ENCODE data around the gene TRIM54.
"Not testable (repeated sequence)": the region's sequence is repeated elsewhere in the genome, so short reads cannot be mapped to it uniquely, and the experiment has no call there.

Gene TRIM54

GRCh38 chr2:27316655-27317412 lies 34.6 kb downstream of the TRIM54 start:
- no peak for DNase-seq

- DNase-seq, result not testable (repeated sequence)
Measured at GRCh38 chr2:27319839-27320238, 37.6 kb downstream of the TRIM54 start.

GRCh38 chr2:27320958-27321543 lies 38.8 kb downstream of the TRIM54 start:
- no peak for DNase-seq

GRCh38 chr2:27322301-27322765 lies 40.1 kb downstream of the TRIM54 start:
- DNase-seq, result peak; percentile 36

DNA sequence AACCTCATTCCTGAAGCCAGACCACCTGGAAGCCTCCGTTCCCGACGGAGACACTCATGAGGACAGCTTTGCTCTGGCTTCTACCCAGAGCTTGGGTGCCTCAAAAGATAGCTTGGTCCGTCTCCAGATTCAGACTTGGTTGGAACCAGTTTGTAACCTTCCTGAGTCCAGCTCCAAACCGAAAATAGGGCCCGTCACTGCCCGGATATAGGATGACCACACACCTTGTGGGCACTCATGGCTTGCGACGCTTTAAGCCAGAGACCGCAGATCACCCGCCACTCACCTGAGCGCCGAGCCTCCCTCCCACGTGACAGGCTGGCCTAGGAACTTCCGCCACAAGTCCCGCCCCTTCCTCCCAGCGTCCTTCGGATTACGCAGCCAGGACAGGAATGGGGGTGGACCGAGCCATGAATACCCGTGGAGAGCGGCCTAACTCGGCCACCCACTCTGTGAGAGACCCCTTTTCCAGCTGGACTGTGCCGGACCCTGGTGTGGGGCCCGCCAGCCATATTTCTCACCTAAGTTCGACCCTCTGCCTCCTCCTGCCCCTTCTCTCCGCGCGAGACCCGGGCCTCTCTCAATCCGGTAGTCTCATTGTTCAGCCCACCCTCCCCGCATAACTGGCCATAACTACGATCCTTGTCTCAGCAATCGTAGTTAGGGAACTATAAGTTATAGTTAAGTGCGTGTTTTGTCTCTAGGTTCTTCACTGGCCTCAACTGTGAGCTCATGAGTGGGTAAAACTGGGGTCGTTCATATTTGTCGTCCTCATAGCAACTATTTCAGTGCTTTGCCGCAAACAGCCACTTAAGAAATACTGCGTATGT lies 40.8 kb downstream of the TRIM54 start, which contains the start of gene MPV17:
TSS of gene MPV17 (minus strand) at position 332 of the 830 bp plus-strand sequence. CDS start 580 bp downstream, outside the sequence.
- peak; percentile 92 for DNase-seq

DNA sequence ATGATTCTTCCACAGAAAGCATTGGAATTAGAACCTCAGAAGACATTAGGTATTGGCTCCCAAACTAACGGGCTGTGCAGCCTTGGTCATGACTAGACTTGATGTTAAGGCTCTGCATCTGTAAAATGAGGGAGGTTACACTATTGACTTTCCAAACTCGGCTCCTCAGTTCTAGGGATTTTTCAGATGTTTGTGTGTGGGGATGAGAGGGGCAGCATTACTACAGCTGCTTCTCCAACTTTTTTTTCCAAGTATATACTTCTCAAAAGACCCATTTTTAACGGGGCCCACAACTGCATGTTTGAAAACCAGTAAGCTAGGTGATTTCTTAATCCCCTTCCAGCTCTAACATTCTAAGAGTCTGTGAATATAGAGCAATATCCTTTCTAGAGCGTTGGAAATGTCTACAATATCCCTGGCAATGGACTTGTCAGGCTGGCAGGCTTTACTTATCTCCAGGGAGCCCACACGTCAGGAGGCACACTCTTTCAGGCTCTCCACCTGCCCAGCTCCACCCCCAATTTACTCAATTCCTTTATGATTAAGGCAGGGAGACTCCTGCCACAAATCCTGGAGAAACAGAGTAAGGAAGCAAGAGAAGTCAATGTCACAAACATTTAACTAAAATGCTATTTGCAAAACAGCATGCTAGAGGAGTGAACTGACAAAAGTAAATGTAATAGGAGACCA lies 41.5 kb downstream of the TRIM54 start:
- DNase-seq, result no peak

GRCh38 chr2:27324720-27325119 lies 42.5 kb downstream of the TRIM54 start:
- no peak for DNase-seq

- DNase-seq, result no peak
Measured at GRCh38 chr2:27335311-27335710, 53.1 kb downstream of the TRIM54 start.

DNA sequence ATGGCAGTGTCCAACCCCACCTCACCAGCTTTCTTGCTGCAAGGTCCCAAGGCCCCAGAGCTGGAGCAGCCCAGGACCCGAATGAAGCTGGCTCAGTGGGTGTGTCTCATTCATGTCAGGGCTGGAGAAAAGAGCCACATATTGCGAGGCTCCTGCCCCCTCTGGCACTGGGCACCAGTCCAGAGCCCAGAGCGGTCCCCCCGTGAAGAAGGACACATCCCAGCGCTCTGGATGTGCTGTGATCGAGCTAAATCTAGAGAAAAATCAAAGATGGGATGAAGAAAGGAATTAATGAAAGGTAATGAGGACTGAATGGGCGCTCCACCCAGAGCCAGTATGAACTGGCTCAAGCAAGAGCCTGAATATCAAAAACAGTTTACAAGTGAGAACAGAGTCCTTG lies 53.9 kb downstream of the TRIM54 start:
- no peak for DNase-seq

- no peak for DNase-seq
Measured at GRCh38 chr2:27347641-27348040, 65.4 kb downstream of the TRIM54 start.

GRCh38 chr2:27350106-27350693 lies 68.0 kb downstream of the TRIM54 start:
- no peak for DNase-seq

- no peak for DNase-seq
Measured at GRCh38 chr2:27351802-27352598, 69.8 kb downstream of the TRIM54 start.

DNA sequence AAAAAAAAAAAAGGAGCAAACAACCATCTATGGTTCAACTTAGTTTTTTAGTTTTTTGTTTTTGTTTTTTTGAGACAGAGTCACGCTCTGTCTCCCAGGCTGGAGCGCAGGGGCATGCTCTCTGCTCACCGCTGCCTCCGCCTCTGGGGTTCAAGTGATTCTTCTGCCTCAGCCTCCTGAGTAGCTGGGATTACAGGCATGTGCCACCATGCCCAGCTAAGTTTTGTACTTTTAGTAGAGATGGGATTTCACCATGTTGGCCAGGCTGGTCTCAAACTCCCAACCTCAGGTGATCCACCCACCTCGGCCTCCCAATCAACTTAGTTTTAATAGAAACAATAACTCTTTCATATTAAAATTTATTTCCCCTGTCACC lies 71.1 kb downstream of the TRIM54 start:
- not testable (repeated sequence) for DNase-seq

DNA sequence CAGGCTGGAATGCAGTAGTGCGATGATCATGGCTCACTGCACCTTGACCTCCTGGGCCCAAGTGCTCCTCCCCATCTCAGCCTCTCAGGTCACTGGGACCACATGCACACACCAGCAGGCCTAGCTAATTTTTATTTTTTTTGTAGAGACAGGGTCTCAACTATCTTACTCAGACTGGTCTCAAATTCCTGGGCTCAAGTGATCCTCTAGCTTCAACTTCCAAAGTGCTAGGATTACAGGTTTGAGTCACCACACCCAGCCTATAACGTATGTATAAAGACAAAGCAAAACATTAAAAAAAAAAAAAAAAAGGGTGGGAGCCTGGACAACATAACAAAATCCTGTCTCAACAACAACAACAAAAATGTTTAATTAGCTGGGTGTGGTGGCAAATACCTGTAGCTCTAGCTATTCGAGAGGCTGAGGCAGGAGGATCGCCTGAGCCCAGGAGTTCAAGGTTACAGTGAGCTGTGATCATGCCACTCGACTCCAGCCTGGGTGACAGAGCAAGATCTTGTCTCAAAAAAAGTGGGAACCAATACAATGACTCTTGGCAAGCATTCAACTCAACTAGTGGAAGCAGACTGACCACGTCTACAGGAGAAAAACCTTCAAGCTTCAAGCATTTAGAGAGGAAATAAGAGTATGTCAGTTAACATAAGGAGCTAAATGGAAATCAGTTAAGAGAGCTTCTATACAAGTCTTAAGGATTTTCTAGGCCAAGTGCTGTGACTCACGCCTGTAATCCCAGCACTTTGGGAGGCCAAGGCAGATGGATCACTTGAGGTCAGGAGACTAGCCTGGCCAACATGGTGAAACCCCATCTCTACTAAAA lies 71.8 kb downstream of the TRIM54 start:
- DNase-seq, result no peak

DNA sequence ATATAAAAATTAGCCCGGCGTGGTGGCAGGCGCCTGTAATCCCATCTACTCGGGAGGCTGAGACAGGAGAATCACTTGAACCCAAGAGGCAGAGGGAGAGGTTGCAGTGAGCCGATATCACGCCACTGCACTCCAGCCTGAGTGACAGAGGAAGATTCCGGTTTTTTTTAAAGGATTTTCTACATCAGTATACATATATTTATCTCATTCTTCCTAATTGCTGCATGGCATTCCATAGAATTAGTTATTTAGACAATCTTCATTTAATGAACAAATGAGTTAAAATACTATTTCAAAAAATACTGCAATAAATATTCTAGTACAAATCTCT lies 72.3 kb downstream of the TRIM54 start:
- DNase-seq, result no peak

- DNase-seq, result no peak
Measured at GRCh38 chr2:27356056-27356381, 73.8 kb downstream of the TRIM54 start.

- DNase-seq, result peak; percentile 94
Measured at GRCh38 chr2:27356382-27357181, 74.4 kb downstream of the TRIM54 start, which contains the start of gene GTF3C2. Gene GTF3C2, minus strand, starts transcription at chr2:27356764. Its CDS starts 13,210 bp downstream, at chr2:27343554.
